CD4-positive, CD25-positive, alpha-beta regulatory T cell (primary cell): Measurements from ENCODE around the gene GAREM1. TPM values are rescaled to one million over a fixed set of nuclear protein-coding genes. Genes with fewer than 3 reads are reported as not detected.

Source experiments
- ATAC-seq, 2 donors: fragments of 150-1000 bp; cut with Tn5 transposase; one replicate each; pipeline ENCODE4 v1.10.0; 2021; ENCODE audit warnings: low read depth in 2 of 2, moderate number of reproducible peaks in 2 of 2, moderate library complexity in 1 of 2
- DNase-seq, 3 donors: peaks; one replicate each; pipeline versions ENCODE4 v3.0.0 to v3.0.0-alpha.2; 2012 to 2022; ENCODE audit warnings: mixed read lengths in 1 of 3
- H3K27ac ChIP-seq: one replicate; pipeline ENCODE4 v1.7.0; 2013; ENCODE audit warnings: mild to moderate bottlenecking, low read length; ENCODE audit not compliant: insufficient read depth, poor library complexity, severe bottlenecking
- H3K27me3 ChIP-seq: one replicate; pipeline ENCODE4 v1.7.0; 2013; ENCODE audit warnings: low read length; ENCODE audit not compliant: control insufficient read depth, insufficient read depth
- H3K36me3 ChIP-seq: one replicate; pipeline ENCODE4 v1.7.0; 2013; ENCODE audit warnings: mild to moderate bottlenecking, low read length, moderate library complexity; ENCODE audit not compliant: control insufficient read depth, insufficient read depth
- H3K4me1 ChIP-seq: 2 replicates; pipeline ENCODE4 v1.7.0; 2013; ENCODE audit warnings: mild to moderate bottlenecking, low read length; ENCODE audit not compliant: insufficient read depth, control insufficient read depth, poor library complexity, severe bottlenecking
- H3K4me3 ChIP-seq: one replicate; pipeline ENCODE4 v1.7.0; 2013; ENCODE audit warnings: low read depth, mild to moderate bottlenecking, low read length, moderate library complexity
- H3K9me3 ChIP-seq, 2 experiments: 1 replicate in 1 of 2; 2 replicates in 1 of 2; pipeline ENCODE4 v1.7.0; 2013; ENCODE audit warnings: low read length in 2 of 2, mild to moderate bottlenecking in 1 of 2, moderate library complexity in 1 of 2; ENCODE audit not compliant: control insufficient read depth in 2 of 2
- H3K27ac Mint-ChIP-seq, 3 donors: one replicate each; pipeline ENCODE4 v1.8.0; 2020 to 2022; ENCODE audit warnings: mild to moderate bottlenecking in 3 of 3, mixed read lengths in 3 of 3, moderate library complexity in 2 of 3
- H3K27me3 Mint-ChIP-seq: one replicate; pipeline ENCODE4 v1.8.0; 2022; ENCODE audit warnings: mild to moderate bottlenecking, mixed read lengths
- H3K36me3 Mint-ChIP-seq: one replicate; pipeline ENCODE4 v1.8.0; 2020; ENCODE audit warnings: mixed read lengths
- H3K4me1 Mint-ChIP-seq, 4 donors: one replicate each; pipeline ENCODE4 v1.8.0; 2020 to 2022; ENCODE audit warnings: mixed read lengths in 4 of 4, mild to moderate bottlenecking in 1 of 4
- H3K4me3 Mint-ChIP-seq, 4 donors: one replicate each; pipeline ENCODE4 v1.8.0; 2020 to 2022; ENCODE audit warnings: mild to moderate bottlenecking in 4 of 4, mixed read lengths in 4 of 4, moderate library complexity in 3 of 4
- H3K9me3 Mint-ChIP-seq, 7 donors: one replicate each; pipeline ENCODE4 v1.8.0; 2020 to 2022; ENCODE audit warnings: mixed read lengths in 7 of 7, mild to moderate bottlenecking in 3 of 7, moderate library complexity in 2 of 7
- polyA plus RNA-seq, 4 donors: library from polyadenylated mRNA; unstranded; fragments of 300-500 nt; fragmentation: Illumina TruSeq; gene quantifications; one replicate each; pipeline ENCODE4 v1.2.3, GENCODE V29; 2021
- total RNA-seq: library from RNA; stranded (reverse); gene quantifications from one replicate; pipeline ENCODE4 v1.2.3, GENCODE V29; 2022

The GAREM1 gene
- total and polyA plus RNA-seq, 5 donors from 2014 or later: 0.05 to 0.91 TPM; not detected in 3

DNA sequence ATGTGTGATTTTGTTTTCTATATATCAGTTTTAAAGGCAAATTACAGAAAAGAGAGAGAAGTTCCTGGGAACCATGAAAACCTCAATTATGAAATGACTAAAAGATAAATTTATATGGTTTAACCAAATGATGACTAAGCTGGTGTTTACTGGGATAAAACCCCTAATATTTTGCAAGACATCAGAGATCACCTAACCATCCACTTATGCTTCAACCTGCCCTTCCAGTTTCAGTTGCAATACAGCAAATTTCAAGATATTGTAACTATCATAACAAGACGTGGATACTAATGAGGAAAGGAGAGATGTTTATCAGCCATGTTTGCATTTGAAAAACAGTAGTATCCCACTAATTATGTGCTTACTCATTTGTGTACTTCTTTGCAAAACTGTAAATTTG, 108.2 kb downstream of the GAREM1 start:
- no peak for ATAC-seq
- H3K27me3 Mint-ChIP-seq: no peaks in the 10 kb centered on the region
- Histone ChIP-seq H3K27me3 (no peaks in the 10 kb centered on the region), H3K27ac (no peak overlapping the region), H3K4me3 (no peak overlapping the region), H3K4me1 (no peaks in the 10 kb centered on the region), H3K9me3 (no peaks in the 10 kb centered on the region), H3K36me3 (no peaks in the 10 kb centered on the region)
- H3K36me3 Mint-ChIP-seq: no peaks in the 10 kb centered on the region
- no peak overlapping the region for H3K4me3 Mint-ChIP-seq
- DNase-seq: no peak
- no peaks in the 10 kb centered on the region for H3K4me1 Mint-ChIP-seq
- no peak overlapping the region for H3K27ac Mint-ChIP-seq
- H3K9me3 Mint-ChIP-seq: no peaks in the 10 kb centered on the region

DNA sequence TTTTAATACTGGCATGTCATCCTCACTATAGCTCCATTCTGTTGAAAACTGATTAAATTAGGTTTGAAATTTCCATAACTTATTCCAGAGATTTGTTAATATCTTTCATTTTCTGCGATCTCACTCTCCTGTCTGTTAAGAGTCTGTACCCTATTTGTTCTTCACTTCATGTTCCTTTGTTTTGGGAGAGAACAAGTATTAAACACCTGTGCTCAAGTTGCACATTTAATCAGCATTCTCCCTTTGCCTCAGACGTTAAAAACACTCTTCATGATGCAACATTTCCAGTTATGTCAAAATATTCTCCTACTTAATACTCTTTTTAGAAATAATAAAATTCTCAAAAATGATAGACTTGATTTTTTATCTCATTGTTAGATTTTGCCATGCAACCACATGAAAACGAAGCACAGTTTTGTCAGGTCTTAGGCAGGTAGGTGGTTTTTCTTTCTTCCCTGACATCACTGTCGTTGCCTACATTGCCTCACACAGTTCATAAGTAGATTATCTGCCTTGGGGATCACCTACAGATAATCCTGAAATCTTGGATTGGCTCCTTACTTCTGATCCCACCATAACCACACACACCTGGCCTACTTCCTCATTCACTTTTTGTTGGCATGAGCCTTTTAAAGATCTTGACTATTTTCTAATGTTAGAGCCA, 109.9 kb downstream of the GAREM1 start:
- Histone ChIP-seq H3K27me3 (no peaks in the 10 kb centered on the region), H3K9me3 (no peaks in the 10 kb centered on the region), H3K4me1 (no peaks in the 10 kb centered on the region), H3K4me3 (no peak overlapping the region), H3K36me3 (no peaks in the 10 kb centered on the region), H3K27ac (no peak overlapping the region)
- H3K36me3 Mint-ChIP-seq: no peaks in the 10 kb centered on the region
- H3K4me3 Mint-ChIP-seq: no peak overlapping the region
- no peaks in the 10 kb centered on the region for H3K4me1 Mint-ChIP-seq
- DNase-seq (no peak), ATAC-seq (no peak)
- no peak overlapping the region for H3K27ac Mint-ChIP-seq
- H3K27me3 Mint-ChIP-seq: no peaks in the 10 kb centered on the region
- no peaks in the 10 kb centered on the region for H3K9me3 Mint-ChIP-seq

DNA sequence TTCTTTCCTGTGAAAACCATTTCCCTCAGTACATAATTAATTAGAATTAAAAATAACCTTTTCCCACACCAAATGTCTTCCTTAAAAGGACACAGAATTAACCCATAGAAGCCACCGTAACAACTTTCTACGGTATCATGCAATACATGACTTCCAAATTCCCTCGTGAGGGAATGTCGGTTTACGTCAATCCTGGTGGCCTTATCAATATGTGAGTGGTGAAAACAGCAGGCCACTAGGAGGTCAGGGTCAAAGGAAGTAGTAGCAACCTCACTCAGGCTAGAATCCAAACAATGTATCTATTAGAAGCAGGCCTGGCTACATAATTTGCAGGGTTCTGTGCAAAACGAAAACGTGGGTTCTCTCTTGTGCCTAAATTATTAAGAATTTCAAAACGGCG, 112.2 kb downstream of the GAREM1 start:
- ATAC-seq (no peak), DNase-seq (no peak)
- no peaks in the 10 kb centered on the region for H3K9me3 Mint-ChIP-seq
- no peak overlapping the region for H3K4me3 Mint-ChIP-seq
- no peak overlapping the region for H3K27ac ChIP-seq
- no peaks in the 10 kb centered on the region for H3K36me3 ChIP-seq
- no peaks in the 10 kb centered on the region for H3K9me3 ChIP-seq
- no peaks in the 10 kb centered on the region for H3K27me3 ChIP-seq
- H3K4me1 Mint-ChIP-seq: no peaks in the 10 kb centered on the region
- no peak overlapping the region for H3K27ac Mint-ChIP-seq
- H3K4me1 ChIP-seq: no peaks in the 10 kb centered on the region
- no peak overlapping the region for H3K4me3 ChIP-seq
- H3K36me3 Mint-ChIP-seq: no peaks in the 10 kb centered on the region
- H3K27me3 Mint-ChIP-seq: no peaks in the 10 kb centered on the region

DNA sequence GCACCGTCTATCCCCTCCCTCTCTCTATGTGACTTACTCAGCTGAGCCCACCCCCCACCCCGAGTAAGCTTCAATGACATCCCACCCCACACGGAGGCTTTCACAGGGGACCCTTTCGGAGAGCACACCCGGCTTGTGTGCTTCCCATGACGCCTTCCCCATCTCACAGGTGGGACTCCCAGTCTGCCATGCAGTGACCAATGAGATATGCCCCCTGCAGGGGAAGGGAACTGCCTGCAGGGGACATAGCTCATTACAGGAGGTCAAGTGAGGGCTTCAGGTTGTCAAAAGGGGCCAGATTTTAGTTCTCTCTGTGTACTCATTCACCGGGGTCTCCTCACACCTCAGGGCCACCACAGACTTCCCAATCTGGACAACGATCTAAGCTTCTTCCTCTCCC, 112.6 kb downstream of the GAREM1 start:
- no peaks in the 10 kb centered on the region for H3K9me3 Mint-ChIP-seq

DNA sequence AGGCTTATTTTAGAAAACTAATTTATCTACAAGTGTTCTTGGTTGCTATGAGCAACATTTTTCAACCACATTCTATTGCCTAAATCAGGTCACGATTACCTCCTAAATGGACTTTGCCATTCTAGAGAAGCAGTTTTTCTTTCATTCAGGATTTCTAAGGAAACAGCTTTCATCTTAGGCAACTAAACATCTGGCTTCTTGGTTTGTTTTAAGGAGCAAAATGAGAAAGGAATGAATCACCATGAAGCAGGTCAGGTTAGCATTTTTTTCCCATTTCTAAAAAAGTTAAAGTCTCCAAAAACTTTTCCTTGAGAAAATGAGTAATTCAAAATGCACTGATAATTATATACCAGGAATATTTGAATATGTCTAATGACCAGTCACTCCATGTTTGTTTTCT, 114.8 kb downstream of the GAREM1 start:
- no peaks in the 10 kb centered on the region for H3K4me1 Mint-ChIP-seq
- no peak overlapping the region for H3K27ac Mint-ChIP-seq
- ATAC-seq (no peak), DNase-seq (no peak)
- peaks cover 0 to 1% (median 0%) of the 10 kb centered on the region in 7 donors for H3K9me3 Mint-ChIP-seq
- H3K9me3 ChIP-seq: no peaks in the 10 kb centered on the region
- no peaks in the 10 kb centered on the region for H3K27me3 ChIP-seq
- H3K4me3 ChIP-seq: no peak overlapping the region
- no peak overlapping the region for H3K4me3 Mint-ChIP-seq
- H3K27me3 Mint-ChIP-seq: no peaks in the 10 kb centered on the region
- no peaks in the 10 kb centered on the region for H3K36me3 Mint-ChIP-seq
- no peaks in the 10 kb centered on the region for H3K4me1 ChIP-seq
- H3K27ac ChIP-seq: no peak overlapping the region
- no peaks in the 10 kb centered on the region for H3K36me3 ChIP-seq

More for the DNA sequence above, 112.6 kb downstream of the GAREM1 start:
- no peaks in the 10 kb centered on the region for H3K4me1 Mint-ChIP-seq
- H3K27ac Mint-ChIP-seq: no peak overlapping the region
- H3K9me3 ChIP-seq: no peaks in the 10 kb centered on the region
- no peak for ATAC-seq
- H3K36me3 Mint-ChIP-seq: no peaks in the 10 kb centered on the region
- no peaks in the 10 kb centered on the region for H3K27me3 ChIP-seq
- H3K4me1 ChIP-seq: no peaks in the 10 kb centered on the region
- DNase-seq: no peak
- H3K27me3 Mint-ChIP-seq: no peaks in the 10 kb centered on the region
- H3K4me3 ChIP-seq: no peak overlapping the region
- no peak overlapping the region for H3K27ac ChIP-seq
- H3K4me3 Mint-ChIP-seq: no peak overlapping the region
- H3K36me3 ChIP-seq: no peaks in the 10 kb centered on the region

GRCh38 chr18:32354518-32354917, 116.2 kb downstream of the GAREM1 start:
- DNase-seq: no peak
- Histone ChIP-seq H3K27me3 (no peaks in the 10 kb centered on the region), H3K4me1 (no peaks in the 10 kb centered on the region), H3K27ac (no peak overlapping the region), H3K36me3 (no peaks in the 10 kb centered on the region), H3K9me3 (no peaks in the 10 kb centered on the region), H3K4me3 (no peak overlapping the region)
- Mint-ChIP-seq H3K4me1 (no peaks in the 10 kb centered on the region), H3K27ac (no peak overlapping the region), H3K4me3 (no peak overlapping the region), H3K9me3 (peaks cover 0 to 1% (median 0%) of the 10 kb centered on the region in 7 donors), H3K36me3 (no peaks in the 10 kb centered on the region), H3K27me3 (no peaks in the 10 kb centered on the region)
- ATAC-seq: no peak

DNA sequence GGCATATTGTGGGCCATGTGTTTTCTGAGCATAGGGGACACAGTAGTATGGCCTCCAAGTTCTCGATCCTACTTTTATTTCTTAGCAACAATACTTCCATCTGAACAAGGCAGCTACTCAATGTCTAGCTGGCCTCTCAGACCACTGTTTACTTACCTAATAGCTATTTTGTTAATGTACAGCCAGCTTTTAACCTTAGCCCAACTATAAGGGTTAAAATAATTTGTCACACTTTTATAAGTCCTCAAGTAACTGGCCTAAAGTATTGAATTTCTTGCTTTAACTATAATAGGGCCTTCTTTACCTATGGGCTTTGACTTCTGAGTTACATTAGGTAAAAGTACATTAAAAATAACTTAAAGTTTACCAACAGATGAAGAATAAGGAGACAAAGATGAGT, 117.4 kb downstream of the GAREM1 start:
- Mint-ChIP-seq H3K36me3 (no peaks in the 10 kb centered on the region), H3K27ac (no peak overlapping the region), H3K4me1 (no peaks in the 10 kb centered on the region), H3K27me3 (no peaks in the 10 kb centered on the region), H3K4me3 (no peak overlapping the region), H3K9me3 (peaks cover 0 to 1% (median 0%) of the 10 kb centered on the region in 7 donors)
- ATAC-seq (no peak), DNase-seq (no peak)
- Histone ChIP-seq H3K36me3 (no peaks in the 10 kb centered on the region), H3K27ac (no peak overlapping the region), H3K27me3 (no peaks in the 10 kb centered on the region), H3K4me1 (no peaks in the 10 kb centered on the region), H3K9me3 (no peaks in the 10 kb centered on the region), H3K4me3 (no peak overlapping the region)

- no peak overlapping the region for H3K4me3 Mint-ChIP-seq
- no peak for ATAC-seq
Measured at GRCh38 chr18:32351032-32351431, 119.7 kb downstream of the GAREM1 start.

More at GRCh38 chr18:32351032-32351431, 119.7 kb downstream of the GAREM1 start:
- peaks cover 0 to 1% (median 0%) of the 10 kb centered on the region in 7 donors for H3K9me3 Mint-ChIP-seq
- H3K4me3 ChIP-seq: no peak overlapping the region
- no peaks in the 10 kb centered on the region for H3K4me1 ChIP-seq
- H3K27ac Mint-ChIP-seq: no peak overlapping the region
- H3K4me1 Mint-ChIP-seq: no peaks in the 10 kb centered on the region
- no peaks in the 10 kb centered on the region for H3K36me3 Mint-ChIP-seq
- H3K9me3 ChIP-seq: no peaks in the 10 kb centered on the region
- no peaks in the 10 kb centered on the region for H3K36me3 ChIP-seq
- no peak for DNase-seq
- H3K27ac ChIP-seq: no peak overlapping the region
- no peaks in the 10 kb centered on the region for H3K27me3 Mint-ChIP-seq
- no peaks in the 10 kb centered on the region for H3K27me3 ChIP-seq
